ENCODE results near the gene UBXN10. TPM values are rescaled to one million over a fixed set of nuclear protein-coding genes. Genes with fewer than 3 reads are reported as not detected.
A peak's percentile ranks its signal among the peaks of the same experiment; 100 is the strongest.

Gene UBXN10
- total RNA-seq, 1 donor from 2014 or later, result 0.87 TPM

DNA sequence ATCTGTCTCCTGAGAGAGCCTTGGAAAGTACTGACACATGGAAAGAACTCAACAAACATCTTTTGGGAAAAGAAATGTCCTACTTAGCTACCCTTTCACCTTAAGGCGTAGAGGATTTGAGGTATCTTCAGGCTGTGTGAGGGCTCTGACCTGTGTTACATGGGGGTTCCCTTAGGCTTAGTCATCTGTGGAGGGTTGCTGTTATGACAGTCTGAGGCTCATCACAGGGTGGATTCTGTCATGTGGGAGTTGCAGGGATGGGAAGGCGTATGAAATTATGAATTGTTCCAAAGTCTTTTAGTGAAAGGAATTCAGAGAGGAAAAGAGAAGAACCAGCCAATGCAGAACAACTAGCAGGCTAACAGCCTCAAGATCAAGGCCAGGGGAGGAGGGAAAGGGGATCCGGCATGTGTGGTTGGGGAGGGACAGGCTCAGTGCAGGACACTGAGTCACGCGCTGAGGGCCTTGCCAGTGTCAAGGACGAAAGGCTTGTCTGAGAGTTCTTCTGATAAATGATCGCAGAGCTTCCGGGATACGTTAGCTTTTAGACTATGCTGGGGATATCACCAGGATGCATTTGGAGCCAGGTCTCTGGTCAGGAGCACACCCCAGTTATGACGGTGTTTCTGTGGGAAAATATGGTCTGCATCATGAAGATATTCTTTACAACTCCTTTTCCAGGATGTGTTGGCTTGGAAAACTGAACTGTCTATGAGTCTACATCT, 25.0 kb downstream of the UBXN10 start:
- Histone ChIP-seq H3K36me3 (no peaks in the 10 kb centered on the region), H3K4me1 (peaks cover 9% of the 10 kb centered on the region), H3K9me3 (no peaks in the 10 kb centered on the region), H3K27ac (no peak overlapping the region), H3K4me3 (no peak overlapping the region), H3K27me3 (peaks cover 4% of the 10 kb centered on the region)
- TF ChIP-seq, protein P1, sequence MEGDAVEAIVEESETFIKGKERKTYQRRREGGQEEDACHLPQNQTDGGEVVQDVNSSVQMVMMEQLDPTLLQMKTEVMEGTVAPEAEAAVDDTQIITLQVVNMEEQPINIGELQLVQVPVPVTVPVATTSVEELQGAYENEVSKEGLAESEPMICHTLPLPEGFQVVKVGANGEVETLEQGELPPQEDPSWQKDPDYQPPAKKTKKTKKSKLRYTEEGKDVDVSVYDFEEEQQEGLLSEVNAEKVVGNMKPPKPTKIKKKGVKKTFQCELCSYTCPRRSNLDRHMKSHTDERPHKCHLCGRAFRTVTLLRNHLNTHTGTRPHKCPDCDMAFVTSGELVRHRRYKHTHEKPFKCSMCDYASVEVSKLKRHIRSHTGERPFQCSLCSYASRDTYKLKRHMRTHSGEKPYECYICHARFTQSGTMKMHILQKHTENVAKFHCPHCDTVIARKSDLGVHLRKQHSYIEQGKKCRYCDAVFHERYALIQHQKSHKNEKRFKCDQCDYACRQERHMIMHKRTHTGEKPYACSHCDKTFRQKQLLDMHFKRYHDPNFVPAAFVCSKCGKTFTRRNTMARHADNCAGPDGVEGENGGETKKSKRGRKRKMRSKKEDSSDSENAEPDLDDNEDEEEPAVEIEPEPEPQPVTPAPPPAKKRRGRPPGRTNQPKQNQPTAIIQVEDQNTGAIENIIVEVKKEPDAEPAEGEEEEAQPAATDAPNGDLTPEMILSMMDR (IDR thresholded peaks at IDR 0.05), result no peak
- intact Hi-C loops (cut with DNase I), result loop anchor here (5.0 kb wide), 1 partner anchor 281 kb away; no protein-coding TSS in a partner anchor
- DNase-seq (no peak), ATAC-seq (no peak)

DNA sequence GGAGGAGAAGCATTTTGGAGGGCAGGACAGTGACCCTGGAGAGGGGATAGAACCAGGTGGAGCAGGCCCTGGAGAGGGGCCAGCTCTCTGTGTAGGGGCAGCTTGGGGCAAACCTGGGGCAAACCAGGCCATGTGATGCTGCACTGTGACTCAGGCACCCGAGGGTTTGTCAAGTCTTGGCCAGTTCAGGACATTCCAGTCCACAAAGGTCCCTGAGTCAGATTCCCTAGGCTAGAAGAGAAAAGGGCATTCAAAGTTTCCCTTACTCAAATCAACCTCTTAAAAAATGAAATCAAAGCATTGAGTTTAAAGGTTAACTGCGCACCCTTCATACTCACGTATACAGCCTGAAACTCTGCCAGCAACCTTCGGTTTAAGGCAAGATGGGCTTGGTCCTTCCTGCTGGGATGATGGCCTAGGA, 25.6 kb downstream of the UBXN10 start:
- Histone ChIP-seq H3K4me3 (no peak overlapping the region), H3K27ac (no peak overlapping the region), H3K36me3 (no peaks in the 10 kb centered on the region), H3K27me3 (peaks cover 10% of the 10 kb centered on the region), H3K4me1 (peaks cover 9% of the 10 kb centered on the region), H3K9me3 (no peaks in the 10 kb centered on the region)
- DNase-seq (no peak), ATAC-seq (no peak)
- TF ChIP-seq, protein P1 (IDR thresholded peaks at IDR 0.05), result no peak
- intact Hi-C loops (cut with DNase I), result loop anchor here (5.0 kb wide), 1 partner anchor 281 kb away; no protein-coding TSS in a partner anchor

DNA sequence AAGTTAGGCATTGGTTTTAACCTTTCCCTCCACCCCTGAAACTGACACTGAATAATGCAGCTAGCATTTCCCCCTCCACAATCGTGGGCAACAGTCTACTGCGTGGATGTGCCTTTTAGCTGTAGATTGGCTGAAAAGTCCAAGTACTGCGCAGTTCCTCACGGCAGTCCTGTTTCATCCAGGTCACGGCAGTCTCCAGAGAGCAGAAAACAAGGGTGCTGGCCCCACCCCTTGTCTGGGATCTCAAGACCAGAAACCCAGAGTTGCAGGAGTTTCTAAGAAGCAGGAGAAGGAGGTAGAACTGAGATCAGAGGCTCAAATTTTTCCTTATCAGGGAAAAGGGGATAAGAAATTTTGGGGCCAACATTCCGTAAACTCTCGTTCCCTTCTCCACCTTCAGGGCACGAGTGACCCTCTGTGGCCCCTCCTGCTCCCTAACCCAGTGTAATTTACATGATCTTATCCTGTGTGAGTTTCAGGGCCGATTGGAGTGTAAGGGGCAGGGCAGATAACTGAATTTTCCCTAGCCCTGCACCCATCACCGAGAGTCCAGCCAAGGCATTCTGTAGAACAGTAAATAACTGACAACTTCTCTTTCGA, 26.3 kb downstream of the UBXN10 start:
- no peak for ATAC-seq
- intact Hi-C loops (cut with DNase I), result loop anchor here (5.0 kb wide), 1 partner anchor 280 kb away; no protein-coding TSS in a partner anchor
- Histone ChIP-seq H3K27me3 (peaks cover 10% of the 10 kb centered on the region), H3K36me3 (no peaks in the 10 kb centered on the region), H3K9me3 (no peaks in the 10 kb centered on the region), H3K4me3 (no peak overlapping the region), H3K27ac (no peak overlapping the region), H3K4me1 (peaks cover 9% of the 10 kb centered on the region)
- TF ChIP-seq, protein P1 (IDR thresholded peaks at IDR 0.05), result no peak
- no peak for DNase-seq

DNA sequence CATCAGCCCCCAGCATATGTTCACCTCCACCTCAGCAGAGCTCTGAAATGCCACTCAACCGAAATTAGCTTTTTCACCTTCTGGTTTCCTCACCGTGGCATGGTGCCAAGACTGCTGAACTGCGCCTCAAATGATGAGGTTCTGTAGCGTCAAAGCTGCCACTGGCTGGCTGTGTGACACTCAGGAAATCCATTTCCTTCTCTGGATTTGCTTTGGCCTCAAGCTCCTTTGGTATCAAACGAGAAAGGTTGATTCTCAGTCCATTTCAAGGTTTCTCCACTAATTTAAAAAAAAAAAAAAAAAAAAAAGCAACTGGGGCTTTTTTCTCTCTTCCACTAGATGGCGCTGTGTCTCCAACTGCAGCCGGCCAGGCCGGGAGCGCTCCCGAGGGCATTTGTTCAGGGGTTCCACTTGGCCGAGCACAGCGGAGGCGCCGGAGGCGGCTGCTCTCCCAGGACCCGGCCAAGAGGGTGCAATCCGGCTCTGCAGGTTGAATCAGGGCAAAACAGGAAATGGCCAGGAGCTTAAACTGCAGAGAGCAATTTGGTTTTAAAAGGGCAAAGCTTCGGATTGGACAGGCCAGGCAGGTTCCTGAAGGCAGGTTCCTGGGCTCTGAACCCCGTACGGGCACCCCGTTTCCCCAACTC, 26.9 kb downstream of the UBXN10 start:
- DNase-seq (peak; percentile 85), ATAC-seq (peak; percentile 92)
- no peak overlapping the region for H3K4me3 ChIP-seq
- no peak overlapping the region for H3K27ac ChIP-seq
- TF ChIP-seq, protein P1 (IDR thresholded peaks at IDR 0.05), result peak; percentile 81
- no peaks in the 10 kb centered on the region for H3K9me3 ChIP-seq
- intact Hi-C loops (cut with DNase I), result loop anchor here (5.0 kb wide), 1 partner anchor 279 kb away; no protein-coding TSS in a partner anchor
- peaks cover 9% of the 10 kb centered on the region for H3K4me1 ChIP-seq
- peaks cover 10% of the 10 kb centered on the region for H3K27me3 ChIP-seq
- H3K36me3 ChIP-seq, result no peaks in the 10 kb centered on the region

DNA sequence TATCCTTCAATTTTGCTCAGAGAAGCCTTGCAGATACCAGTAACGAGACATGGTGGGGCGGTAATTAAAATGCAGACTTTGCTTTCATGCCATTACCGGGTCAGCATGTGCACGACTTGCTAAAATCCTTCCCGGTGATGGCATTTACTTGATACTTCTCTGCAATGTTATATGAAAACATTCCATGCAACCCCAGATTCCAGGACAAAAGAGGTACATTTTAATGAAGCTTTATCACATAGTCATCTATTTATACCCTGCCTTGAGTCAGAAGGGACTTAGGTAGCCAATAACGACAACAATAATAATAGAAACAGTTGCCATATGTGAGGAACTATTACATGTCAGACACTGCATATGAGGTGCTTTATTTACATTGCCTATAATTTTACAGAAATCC, 29.8 kb downstream of the UBXN10 start:
- peaks cover 15% of the 10 kb centered on the region for H3K27me3 ChIP-seq
- DNase-seq (no peak), ATAC-seq (no peak)
- no peaks in the 10 kb centered on the region for H3K9me3 ChIP-seq
- TF ChIP-seq, protein P1 (IDR thresholded peaks at IDR 0.05), result no peak
- intact Hi-C loops (cut with DNase I), result no loop called here
- no peak overlapping the region for H3K4me3 ChIP-seq
- peaks cover 9% of the 10 kb centered on the region for H3K4me1 ChIP-seq
- H3K36me3 ChIP-seq, result no peaks in the 10 kb centered on the region
- H3K27ac ChIP-seq, result no peak overlapping the region

Measured in upper lobe of right lung (tissue), 1 donor.